ENCODE data around the gene SPON2. TPM values are rescaled to one million over a fixed set of nuclear protein-coding genes. Genes with fewer than 3 reads are reported as not detected.

Gene SPON2
- polyA plus RNA-seq, 1 donor from 2014 or later, result 8.6 TPM

- Mint-ChIP-seq H3K9me3 (no peaks in the 10 kb centered on the region), H3K27me3 (no peaks in the 10 kb centered on the region), H3K27ac (no peak overlapping the region), H3K4me1 (peaks cover 4 to 21% (median 10%) of the 10 kb centered on the region in 3 donors), H3K4me3 (no peak overlapping the region), H3K36me3 (peaks cover 2% of the 10 kb centered on the region)
These were observed 40.4 kb upstream of the SPON2 start for GRCh38 chr4:1212546-1213335.

- no peak overlapping the region for H3K27ac Mint-ChIP-seq
These were observed 39.6 kb upstream of the SPON2 start for GRCh38 chr4:1211891-1212545.

GRCh38 chr4:1211371-1211770 is 39.0 kb upstream of the SPON2 start:
- H3K27ac Mint-ChIP-seq, result no peak overlapping the region
- no peaks in the 10 kb centered on the region for H3K27me3 Mint-ChIP-seq
- H3K9me3 Mint-ChIP-seq, result no peaks in the 10 kb centered on the region
- no peak overlapping the region for H3K4me3 Mint-ChIP-seq
- peaks cover 0 to 10% (median 3%) of the 10 kb centered on the region in 3 donors for H3K4me1 Mint-ChIP-seq
- peaks cover 2% of the 10 kb centered on the region for H3K36me3 Mint-ChIP-seq

More at GRCh38 chr4:1211891-1212545, 39.6 kb upstream of the SPON2 start:
- H3K4me1 Mint-ChIP-seq, result peaks cover 0 to 15% (median 6%) of the 10 kb centered on the region in 3 donors
- H3K4me3 Mint-ChIP-seq, result no peak overlapping the region
- H3K27me3 Mint-ChIP-seq, result no peaks in the 10 kb centered on the region
- H3K9me3 Mint-ChIP-seq, result no peaks in the 10 kb centered on the region
- peaks cover 2% of the 10 kb centered on the region for H3K36me3 Mint-ChIP-seq

GRCh38 chr4:1210971-1211370 is 38.6 kb upstream of the SPON2 start:
- Mint-ChIP-seq H3K4me1 (peaks cover 0 to 8% (median 3%) of the 10 kb centered on the region in 3 donors), H3K4me3 (no peak overlapping the region), H3K27ac (no peak overlapping the region), H3K27me3 (no peaks in the 10 kb centered on the region), H3K9me3 (no peaks in the 10 kb centered on the region), H3K36me3 (peaks cover 2% of the 10 kb centered on the region)

GRCh38 chr4:1210241-1210841 is 38.0 kb upstream of the SPON2 start:
- no peak overlapping the region for H3K27ac Mint-ChIP-seq
- H3K4me3 Mint-ChIP-seq, result no peak overlapping the region
- H3K9me3 Mint-ChIP-seq, result no peaks in the 10 kb centered on the region
- peaks cover 0 to 2% (median 1%) of the 10 kb centered on the region in 3 donors for H3K4me1 Mint-ChIP-seq
- H3K27me3 Mint-ChIP-seq, result no peaks in the 10 kb centered on the region
- peaks cover 2% of the 10 kb centered on the region for H3K36me3 Mint-ChIP-seq

GRCh38 chr4:1209821-1210220 is 37.4 kb upstream of the SPON2 start:
- Mint-ChIP-seq H3K27ac (no peak overlapping the region), H3K4me1 (no peaks in the 10 kb centered on the region), H3K4me3 (no peak overlapping the region), H3K9me3 (no peaks in the 10 kb centered on the region), H3K36me3 (peaks cover 2% of the 10 kb centered on the region), H3K27me3 (no peaks in the 10 kb centered on the region)

- peaks cover 0 to 2% (median under 1%) of the 10 kb centered on the region in 3 donors for H3K4me1 Mint-ChIP-seq
- H3K27me3 Mint-ChIP-seq, result no peaks in the 10 kb centered on the region
- peak overlapping the region in 1 of 3 donors; percentile 87 for H3K27ac Mint-ChIP-seq
- no peaks in the 10 kb centered on the region for H3K9me3 Mint-ChIP-seq
- H3K4me3 Mint-ChIP-seq, result peak overlapping the region in 1 of 4 donors; percentile 27
- H3K36me3 Mint-ChIP-seq, result peaks cover 2% of the 10 kb centered on the region
These were observed 36.8 kb upstream of the SPON2 start for GRCh38 chr4:1208970-1209704.

GRCh38 chr4:1208266-1208961 is 36.0 kb upstream of the SPON2 start:
- Mint-ChIP-seq H3K4me3 (no peak overlapping the region), H3K4me1 (peaks cover 6 to 9% (median 8%) of the 10 kb centered on the region in 3 donors), H3K36me3 (peaks cover 2% of the 10 kb centered on the region), H3K9me3 (peaks cover 0 to 2% (median 0%) of the 10 kb centered on the region in 3 donors), H3K27ac (peak overlapping the region in 2 of 3 donors; percentile 26 to 87), H3K27me3 (peaks cover 2% of the 10 kb centered on the region)

GRCh38 chr4:1207603-1208265 is 35.4 kb upstream of the SPON2 start:
- peak overlapping the region in 1 of 3 donors; percentile 59 for H3K27ac Mint-ChIP-seq
- peaks cover 0 to 3% (median 0%) of the 10 kb centered on the region in 3 donors for H3K9me3 Mint-ChIP-seq
- H3K4me1 Mint-ChIP-seq, result peaks cover 8 to 12% (median 9%) of the 10 kb centered on the region in 3 donors
- H3K27me3 Mint-ChIP-seq, result peaks cover 2% of the 10 kb centered on the region
- no peak overlapping the region for H3K4me3 Mint-ChIP-seq
- peaks cover 2% of the 10 kb centered on the region for H3K36me3 Mint-ChIP-seq

- H3K27ac Mint-ChIP-seq, result no peak overlapping the region
- H3K4me1 Mint-ChIP-seq, result peaks cover 10 to 14% (median 11%) of the 10 kb centered on the region in 3 donors
- peaks cover 0 to 3% (median 0%) of the 10 kb centered on the region in 3 donors for H3K9me3 Mint-ChIP-seq
- no peak overlapping the region for H3K4me3 Mint-ChIP-seq
- peaks cover 4% of the 10 kb centered on the region for H3K27me3 Mint-ChIP-seq
- peaks cover 2% of the 10 kb centered on the region for H3K36me3 Mint-ChIP-seq
These were observed 34.7 kb upstream of the SPON2 start for GRCh38 chr4:1207157-1207470.

- peaks cover 5% of the 10 kb centered on the region for H3K27me3 Mint-ChIP-seq
- H3K4me3 Mint-ChIP-seq, result peak overlapping the region in 1 of 4 donors; percentile 17
- peaks cover 0 to 3% (median 0%) of the 10 kb centered on the region in 3 donors for H3K9me3 Mint-ChIP-seq
- H3K27ac Mint-ChIP-seq, result no peak overlapping the region
- H3K4me1 Mint-ChIP-seq, result peaks cover 14 to 19% (median 15%) of the 10 kb centered on the region in 3 donors
- H3K36me3 Mint-ChIP-seq, result no peaks in the 10 kb centered on the region
These were observed 34.1 kb upstream of the SPON2 start for GRCh38 chr4:1206299-1207156.

- Mint-ChIP-seq H3K27ac (no peak overlapping the region), H3K4me3 (no peak overlapping the region), H3K36me3 (no peaks in the 10 kb centered on the region), H3K27me3 (peaks cover 5% of the 10 kb centered on the region), H3K9me3 (peaks cover 0 to 3% (median 0%) of the 10 kb centered on the region in 3 donors), H3K4me1 (peaks cover 14 to 21% (median 15%) of the 10 kb centered on the region in 3 donors)
These were observed 33.4 kb upstream of the SPON2 start for GRCh38 chr4:1205586-1206298.
